Measurements from ENCODE around the gene TRRAP. TPM values are rescaled to one million over a fixed set of nuclear protein-coding genes. Genes with fewer than 3 reads are reported as not detected.

The TRRAP gene
- total and polyA plus RNA-seq, 2 of the 8 experiments (the other 6 are each of a cell fraction or from before 2014, with no cell fraction given) = 21.7 to 48.6 TPM

GRCh38 chr7:99010281-99010680 is 131.9 kb downstream of the TRRAP start (continued):
- no peak for TF ChIP-seq CTCF (IDR thresholded peaks at IDR 0.05; ENCODE audit: control extremely low read depth in 1 of 3, insufficient read depth in 1 of 3, low read depth in 1 of 3, low read length in 3 of 3)
- no peak for TF ChIP-seq RFX5 (IDR thresholded peaks at IDR 0.05; ENCODE audit: borderline replicate concordance, low read depth, low read length)
- no peak for TF ChIP-seq SIX5 (IDR thresholded peaks at IDR 0.05; ENCODE audit: low read depth, low read length)
- TF ChIP-seq GABPA (IDR thresholded peaks at IDR 0.05; ENCODE audit: borderline replicate concordance, insufficient read depth, low read length) = no peak

Measured in H1 (cell line).